Measurements from ENCODE around the gene ABCA13.

ABCA13 gene

GRCh38 chr7:48250441-48250951, 79.2 kb downstream of the ABCA13 start:
- DNase-seq: no peak

DNA sequence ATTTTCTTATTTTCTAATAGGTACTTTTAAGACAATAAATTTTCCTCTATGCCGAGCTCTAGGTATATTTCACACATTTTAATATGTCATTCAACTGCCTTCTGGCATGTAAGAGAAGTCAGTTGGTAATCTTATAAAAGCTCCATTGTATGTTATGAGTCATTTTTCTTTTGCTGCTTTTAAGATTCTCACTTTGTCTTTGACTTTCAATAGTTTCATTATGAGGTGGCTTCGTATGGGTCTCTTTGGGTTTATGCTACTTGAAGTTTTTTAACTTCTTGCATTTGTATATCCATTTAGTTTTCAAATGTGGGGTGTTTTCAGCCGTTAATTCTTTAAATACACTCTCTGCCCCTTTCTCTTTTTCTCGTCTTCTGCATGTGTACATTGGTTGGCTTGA, 80.5 kb downstream of the ABCA13 start:
- no peak for DNase-seq

- DNase-seq: no peak
These were observed 81.7 kb downstream of the ABCA13 start for GRCh38 chr7:48252995-48253394.

DNA sequence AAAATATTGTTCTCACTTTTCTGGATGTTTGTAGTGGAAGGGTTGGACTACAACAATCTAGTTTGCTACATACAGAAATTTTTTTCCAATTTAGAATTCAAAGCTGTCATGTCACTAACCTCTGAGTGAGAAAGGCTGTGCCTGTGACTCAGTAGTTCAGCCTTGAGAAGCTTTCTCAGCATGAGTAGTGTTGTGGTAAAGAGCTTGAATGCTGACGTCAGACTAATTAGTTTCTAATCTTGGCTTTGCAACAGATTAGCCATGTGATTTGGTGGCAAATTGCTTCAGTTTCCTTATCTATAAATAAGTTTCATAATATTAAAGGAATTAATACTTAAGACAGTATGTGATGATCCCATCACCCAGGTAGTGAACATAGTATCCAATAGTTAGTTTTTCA, 83.8 kb downstream of the ABCA13 start:
- DNase-seq: no peak

- DNase-seq: no peak
These were observed 88.4 kb downstream of the ABCA13 start for GRCh38 chr7:48259463-48260280.

GRCh38 chr7:48261696-48262095, 90.4 kb downstream of the ABCA13 start:
- no peak for DNase-seq

DNA sequence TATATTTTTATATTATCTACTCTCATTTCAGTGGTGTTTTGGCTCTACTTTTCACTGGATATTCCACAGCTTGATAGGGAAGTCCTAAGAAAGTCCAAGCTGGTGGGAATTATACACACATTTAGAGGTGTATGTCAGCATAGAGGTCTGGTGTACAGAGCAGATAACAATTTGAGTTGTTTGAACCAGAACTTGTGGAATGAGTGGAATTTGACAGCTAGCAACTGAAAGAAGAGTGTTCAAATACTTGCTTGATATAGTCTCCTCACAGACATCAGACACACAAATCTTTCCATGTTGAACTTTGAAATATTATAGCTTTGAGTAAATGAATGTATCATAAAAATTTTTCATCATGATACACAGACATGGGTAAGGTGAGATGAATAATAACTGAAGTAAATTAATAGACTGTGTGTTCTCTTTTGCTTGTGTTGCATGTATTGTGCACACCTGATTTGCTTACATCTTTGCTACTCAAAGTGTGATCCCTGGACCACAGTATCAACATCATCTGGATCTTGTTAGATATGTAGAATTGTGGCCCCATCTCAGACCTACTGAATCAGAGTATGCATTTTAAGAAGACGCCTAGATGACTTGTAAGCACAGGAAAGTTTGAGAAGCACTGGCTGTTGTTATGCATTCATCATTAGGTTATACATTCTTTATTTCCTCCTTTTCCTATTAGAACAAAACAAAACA, 91.5 kb downstream of the ABCA13 start:
- DNase-seq: no peak

GRCh38 chr7:48263311-48263650, 92.0 kb downstream of the ABCA13 start:
- DNase-seq: no peak

DNA sequence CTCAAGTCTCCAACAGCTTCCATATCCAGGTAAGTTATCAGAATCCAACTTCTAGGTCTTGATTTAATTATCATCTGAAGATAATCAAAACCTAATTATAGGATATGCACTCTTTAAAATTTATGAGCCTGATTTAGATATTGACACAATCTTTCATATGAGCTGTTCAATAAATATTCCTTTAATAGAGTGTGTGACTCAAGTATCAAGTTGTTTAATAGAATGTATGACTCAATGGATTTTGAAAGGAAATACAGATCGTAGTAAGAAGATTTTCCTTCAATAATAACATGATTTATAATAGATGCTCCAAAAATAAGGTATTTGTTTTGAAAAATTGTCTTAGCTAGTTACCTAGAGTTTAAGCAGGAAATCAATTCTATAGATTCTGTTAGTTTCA, 97.8 kb downstream of the ABCA13 start:
- no peak for DNase-seq

DNA sequence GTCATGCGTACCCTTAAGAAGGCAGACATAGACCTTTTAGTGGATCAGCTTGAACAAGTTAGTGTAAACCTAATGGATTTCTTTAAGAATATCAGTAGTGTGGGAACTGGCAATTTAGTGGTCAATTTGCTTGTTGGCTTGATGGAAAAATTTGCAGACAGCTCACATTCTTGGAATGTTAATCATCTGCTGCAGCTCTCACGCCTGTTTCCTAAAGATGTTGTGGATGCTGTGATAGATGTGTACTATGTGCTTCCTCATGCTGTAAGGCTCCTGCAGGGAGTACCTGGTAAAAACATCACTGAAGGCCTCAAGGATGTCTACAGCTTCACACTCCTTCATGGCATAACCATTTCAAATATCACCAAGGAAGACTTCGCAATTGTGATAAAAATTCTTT, 103.4 kb downstream of the ABCA13 start:
- no peak for DNase-seq

- no peak for DNase-seq
These were observed 108.2 kb downstream of the ABCA13 start for GRCh38 chr7:48279420-48279819.

DNA sequence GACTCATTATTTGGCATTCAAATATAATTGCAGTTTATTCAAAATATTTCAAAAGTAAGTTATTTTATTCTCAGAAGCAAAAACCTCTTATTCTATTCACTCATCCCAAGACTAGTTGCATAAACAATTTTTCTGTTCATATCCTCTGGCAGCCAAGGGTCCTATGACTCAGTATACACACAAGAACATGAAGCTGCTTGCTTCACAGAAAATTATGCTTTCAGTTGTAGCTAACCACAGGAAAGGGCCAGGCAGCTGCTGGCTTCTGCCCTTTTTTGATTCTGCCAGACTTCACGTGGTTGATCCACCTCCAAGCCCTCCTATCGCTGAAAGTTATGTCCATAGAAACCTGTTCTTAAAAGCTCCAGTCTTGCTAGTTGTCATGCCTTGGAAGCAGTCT, 108.8 kb downstream of the ABCA13 start:
- no peak for DNase-seq

DNA sequence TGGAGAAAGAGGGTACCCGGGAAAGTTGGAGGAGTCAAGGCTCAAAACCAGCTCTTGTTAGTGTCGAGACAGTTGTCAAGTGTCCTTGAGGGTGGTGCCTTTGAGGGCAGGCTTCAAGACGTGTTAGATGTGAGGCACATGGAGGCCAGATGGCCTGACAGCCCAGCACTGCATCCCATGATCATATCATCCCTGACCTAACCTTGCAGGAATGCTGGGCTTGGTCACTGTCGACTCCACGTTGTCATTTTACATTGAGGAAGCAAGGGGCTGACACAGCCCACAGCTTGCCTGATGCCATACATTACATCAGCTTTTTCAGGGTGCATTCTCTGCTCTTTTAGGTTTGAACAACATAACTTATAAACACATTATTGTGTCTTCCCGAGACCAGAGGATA, 114.1 kb downstream of the ABCA13 start:
- DNase-seq: no peak

DNA sequence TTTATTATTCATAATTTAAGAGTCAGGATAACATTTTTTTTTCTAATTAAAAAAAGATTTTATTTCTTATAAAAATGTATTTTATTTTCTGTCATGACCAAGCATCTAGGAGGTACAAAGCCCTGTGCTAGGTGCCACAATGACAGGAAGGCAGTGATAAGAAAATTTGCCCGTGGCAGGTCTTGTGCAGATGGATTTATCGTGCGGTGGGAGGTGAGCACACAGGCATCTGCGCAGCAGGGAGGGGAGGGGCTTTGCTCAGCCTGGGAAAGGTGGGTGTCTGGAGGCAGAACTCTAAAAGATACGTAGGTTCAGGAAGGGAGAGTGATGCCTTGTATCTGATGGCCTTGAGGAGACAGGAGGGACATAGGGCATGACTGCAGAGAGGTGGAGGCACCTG, 115.6 kb downstream of the ABCA13 start:
- DNase-seq: no peak

DNA sequence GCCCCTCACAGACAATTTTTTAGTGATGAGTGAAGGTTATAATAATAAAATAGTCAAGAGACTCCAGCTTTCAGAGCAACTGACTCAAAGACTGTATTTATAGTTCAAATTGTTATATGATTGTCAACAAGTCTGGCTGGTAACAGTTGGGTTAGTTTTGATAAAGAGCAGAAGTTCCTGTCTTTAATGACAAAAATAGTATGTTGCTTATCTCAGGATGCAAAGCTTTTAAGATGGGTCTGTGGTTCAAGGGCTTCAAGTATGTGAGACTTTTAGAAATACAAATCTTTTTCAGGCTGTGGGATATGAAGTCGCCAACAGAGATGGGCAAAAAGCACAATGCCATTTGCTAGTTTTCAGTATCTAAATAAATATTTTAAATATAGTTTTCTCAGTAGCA, 118.4 kb downstream of the ABCA13 start:
- DNase-seq: no peak

DNA sequence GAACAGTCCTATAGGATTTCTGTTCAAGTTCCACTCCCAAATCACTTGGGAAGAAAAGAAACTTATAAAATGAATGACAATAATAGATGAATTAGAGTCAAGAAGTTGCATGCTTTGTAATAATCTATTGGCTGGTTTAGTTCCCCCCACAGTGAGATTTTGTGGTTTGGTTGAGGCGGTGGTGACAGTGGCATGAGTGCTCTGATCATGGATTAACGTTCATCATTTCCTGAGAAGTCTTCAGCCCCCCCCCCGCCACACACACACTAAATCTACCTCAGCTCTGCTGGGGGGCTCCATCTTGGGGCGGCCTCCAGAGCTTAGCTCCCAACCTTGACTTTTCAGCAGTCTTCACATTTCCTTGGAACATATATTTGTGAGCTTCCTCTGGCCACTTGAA, 121.7 kb downstream of the ABCA13 start:
- DNase-seq: no peak

GRCh38 chr7:48295296-48295971, 124.2 kb downstream of the ABCA13 start:
- DNase-seq: no peak

- DNase-seq: no peak
These were observed 125.7 kb downstream of the ABCA13 start for GRCh38 chr7:48296966-48297365.

- no peak for DNase-seq
These were observed 127.5 kb downstream of the ABCA13 start for GRCh38 chr7:48298779-48299178.

DNA sequence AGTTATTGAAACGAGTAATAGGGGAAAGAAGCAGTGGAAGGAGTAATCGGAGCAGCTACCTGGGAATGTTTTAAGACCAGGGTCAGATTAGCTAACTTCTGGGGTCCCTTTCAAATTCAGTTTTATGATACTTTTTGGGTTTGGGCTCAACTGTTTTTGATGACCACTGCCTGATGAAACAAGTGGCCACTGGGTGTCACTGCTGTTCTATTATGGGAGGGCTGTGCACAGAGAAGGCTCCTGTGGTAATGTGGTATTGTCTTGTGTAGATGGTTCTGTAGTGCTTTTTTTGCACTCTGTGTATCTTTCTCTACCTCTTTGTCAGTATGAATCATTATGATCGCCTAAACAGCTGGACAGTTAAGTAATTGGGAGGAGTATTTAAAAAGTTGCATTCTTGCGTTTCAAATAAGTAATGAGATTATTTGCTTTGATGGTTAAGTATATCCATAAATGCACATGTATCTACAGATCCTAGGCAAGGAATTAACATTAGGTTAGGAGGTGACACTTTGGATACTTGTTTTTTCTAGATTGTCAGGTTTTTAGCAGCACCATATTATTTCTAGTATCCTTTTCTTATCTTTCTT, 128.4 kb downstream of the ABCA13 start:
- DNase-seq: peak; percentile 49 to 60

DNA sequence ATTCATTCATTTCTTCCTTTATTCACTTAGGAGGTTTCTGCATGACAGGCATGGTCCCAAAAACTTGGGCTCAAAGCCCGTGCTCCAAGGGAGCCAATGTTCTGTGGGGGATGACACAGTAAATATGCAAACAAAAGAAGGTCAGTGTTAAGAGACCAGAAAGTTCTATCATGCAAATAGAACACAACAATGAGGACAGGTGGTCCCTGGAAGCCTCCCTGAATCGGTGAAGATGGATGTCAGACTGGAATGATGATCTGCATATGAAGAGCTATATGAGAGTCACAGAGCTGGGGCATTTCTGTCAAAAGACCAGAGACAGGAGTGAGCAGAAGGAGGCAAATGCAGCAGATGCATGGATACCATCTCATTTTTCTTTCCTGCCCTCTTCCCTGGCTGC, 129.0 kb downstream of the ABCA13 start:
- DNase-seq: no peak

GRCh38 chr7:48301201-48301600, 129.9 kb downstream of the ABCA13 start:
- no peak for DNase-seq

DNA sequence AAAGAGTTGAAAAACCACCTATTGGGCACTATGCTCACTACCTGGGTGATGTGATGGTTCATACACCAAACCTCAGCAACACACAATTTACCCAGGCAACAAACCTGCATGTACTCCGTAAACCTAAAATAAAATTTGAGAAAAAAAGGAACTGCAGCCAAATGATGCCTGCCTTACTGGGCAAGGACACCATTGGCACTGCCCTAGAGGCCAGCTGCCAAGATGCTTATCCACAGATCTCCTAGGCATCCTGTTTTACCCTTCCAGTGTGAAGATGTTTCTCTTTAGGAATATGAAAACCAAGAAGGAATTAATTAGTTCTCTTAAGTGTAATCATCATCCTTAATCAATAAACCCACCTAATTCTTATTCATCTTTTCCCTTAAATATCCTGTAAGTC, 133.4 kb downstream of the ABCA13 start:
- DNase-seq: no peak

Data from hippocampal formation (tissue), 2 donors.